A673 (cell line): ENCODE data around the gene ZNF284. TPM values are rescaled to one million over a fixed set of nuclear protein-coding genes. Genes with fewer than 3 reads are reported as not detected.

Source experiments
- BruUV-seq: library from RNA; stranded (reverse); fragments of 400-500 nt; replicated peaks from 2 replicates; lab custom pipeline; 2021; lab: Mats Ljungman, UMichigan
- CTCF ChIA-PET: fragments of 300-600 bp; sonication (Branson Sonifier 250); formaldehyde crosslinking; loops from one replicate; lab custom pipeline; 2022; ENCODE audit warnings: antibody characterized with exemption; lab: Charles Lee
- POLR2A ChIA-PET: fragments of 300-600 bp; sonication (Branson Sonifier 250); formaldehyde crosslinking; loops from one replicate; lab custom pipeline; 2022; ENCODE audit warnings: antibody characterized with exemption; ENCODE audit not compliant: low non-redundant PET; lab: Charles Lee
- DNase-seq: peaks from one replicate; pipeline ENCODE4 v3.0.0-alpha.2; 2015; ENCODE audit warnings: low spot score
- H3K27ac ChIP-seq: fragments of 200-600 bp; sonication (generic); 2 replicates; pipeline ENCODE4 v1.5.1; 2016; ENCODE audit warnings: mixed run types, low read depth, mild to moderate bottlenecking, mixed read lengths, antibody characterized with exemption, low read length; ENCODE audit not compliant: poor library complexity, severe bottlenecking
- H3K27me3 ChIP-seq: fragments of 200-600 bp; sonication (generic); replicated peaks from 2 replicates; pipeline ENCODE4 v1.6.1; 2017; ENCODE audit warnings: mixed run types, low read depth, mild to moderate bottlenecking, mixed read lengths, antibody characterized with exemption, low read length; ENCODE audit not compliant: insufficient read depth, poor library complexity
- H3K36me3 ChIP-seq: fragments of 200-600 bp; sonication (generic); 2 replicates; pipeline ENCODE4 v1.6.1; 2016; ENCODE audit warnings: mixed run types, mild to moderate bottlenecking, mixed read lengths, antibody characterized with exemption, low read length; ENCODE audit not compliant: insufficient read depth, poor library complexity, severe bottlenecking
- H3K4me1 ChIP-seq: fragments of 200-600 bp; sonication (generic); 2 replicates; pipeline ENCODE4 v1.6.1; 2017; ENCODE audit warnings: mixed run types, mild to moderate bottlenecking, mixed read lengths, antibody characterized with exemption, low read length; ENCODE audit not compliant: insufficient read depth, poor library complexity, severe bottlenecking
- H3K4me3 ChIP-seq: fragments of 200-600 bp; sonication (generic); 2 replicates; pipeline ENCODE4 v1.5.1; 2016; ENCODE audit warnings: low read depth, mixed run types, mild to moderate bottlenecking, mixed read lengths, low read length; ENCODE audit not compliant: poor library complexity, severe bottlenecking
- H3K9me3 ChIP-seq: fragments of 200-600 bp; sonication (generic); 2 replicates; pipeline ENCODE4 v1.6.1; 2016; ENCODE audit warnings: mixed run types, low read depth, mild to moderate bottlenecking, mixed read lengths, antibody characterized with exemption, low read length; ENCODE audit not compliant: poor library complexity, severe bottlenecking
- CTCF ChIP-seq: fragments of 300-800, 200-600 bp; sonication (generic); conservative IDR thresholded peaks from 2 replicates; pipeline ENCODE4 v1.5.1; 2017; ENCODE audit warnings: low read depth, mild to moderate bottlenecking, antibody characterized with exemption, low read length, moderate library complexity, mixed read lengths
- EZH2 ChIP-seq: fragments of 200-600 bp; sonication (generic); IDR thresholded peaks from 2 replicates; pipeline ENCODE4 v1.6.1; 2017; ENCODE audit warnings: borderline replicate concordance, low read depth, mild to moderate bottlenecking, mixed read lengths, antibody characterized with exemption, low read length; ENCODE audit not compliant: poor library complexity, severe bottlenecking
- intact Hi-C: fragments of 100-400 bp; cut with micrococcal nuclease; formaldehyde crosslinking; loops from one replicate; pipeline ENCODE4 v1.10.0; 2022; ENCODE audit not compliant: unreplicated experiment
- total RNA-seq: library from RNA; stranded (reverse); gene quantifications from 2 replicates; pipeline ENCODE4 v1.2.3, GENCODE V29; 2021

ZNF284 gene
- total RNA-seq, 1 experiment from 2014 or later = 3.1 TPM

GRCh38 chr19:44076325-44076724 lies 4.4 kb downstream of the ZNF284 start:
- no peak for TF ChIP-seq CTCF
- TF ChIP-seq EZH2 = no peak
- Histone ChIP-seq H3K4me1 (no peaks in the 10 kb centered on the region), H3K36me3 (no peaks in the 10 kb centered on the region), H3K27me3 (no peaks in the 10 kb centered on the region), H3K9me3 (no peaks in the 10 kb centered on the region), H3K4me3 (no peak overlapping the region), H3K27ac (no peak overlapping the region)
- intact Hi-C loops = no loop called here
- ChIA-PET POLR2A (no interaction called here), CTCF (no interaction called here)
- no TSS peak for BruUV-seq
- DNase-seq = no peak

- CTCF ChIA-PET = no interaction called here
- intact Hi-C loops = no loop called here
- Histone ChIP-seq H3K4me1 (no peaks in the 10 kb centered on the region), H3K4me3 (no peak overlapping the region), H3K27ac (no peak overlapping the region), H3K36me3 (no peaks in the 10 kb centered on the region), H3K9me3 (no peaks in the 10 kb centered on the region), H3K27me3 (no peaks in the 10 kb centered on the region)
- no TSS peak for BruUV-seq
- POLR2A ChIA-PET = no interaction called here
- TF ChIP-seq EZH2 = no peak
- DNase-seq = no peak
These were observed 20.1 kb downstream of the ZNF284 start for GRCh38 chr19:44092108-44092507.

GRCh38 chr19:44093931-44094765 lies 22.2 kb downstream of the ZNF284 start, which contains the start of gene ZNF224:
Gene ZNF224 (plus strand): TSS chr19:44094361. CDS start chr19:44097874, 3,513 bp downstream.
- ChIA-PET POLR2A (no interaction called here), CTCF (interaction anchor here (0.6 kb wide), 1 partner anchor 294 kb away, joined by 3 read pairs; no protein-coding TSS in a partner anchor)
- Histone ChIP-seq H3K4me3 (peak within 1 kb of the TSS; percentile 78), H3K27me3 (no peaks in the 10 kb centered on the region), H3K4me1 (no peaks in the 10 kb centered on the region), H3K27ac (peak within 1 kb of the TSS; percentile 73), H3K36me3 (no peaks in the 10 kb centered on the region), H3K9me3 (no peaks in the 10 kb centered on the region)
- intact Hi-C loops = no loop called here
- TF ChIP-seq EZH2 (no peak), CTCF (no peak)
- DNase-seq = peak; percentile 96
- no TSS peak for BruUV-seq
